Thoracic aorta (tissue), 2 donors: ENCODE measurements around the gene SMIM41. TPM values are rescaled to one million over a fixed set of nuclear protein-coding genes. Genes with fewer than 3 reads are reported as not detected.

Experiments used
- ATAC-seq: fragments of 150-250 bp; one replicate; pipeline ENCODE4 v1.8.0; 2017; ENCODE audit warnings: low read depth; ENCODE audit not compliant: insufficient number of reproducible peaks, low FRiP score
- DNase-seq: peaks from one replicate; pipeline ENCODE4 v3.0.0-alpha.2; 2020; ENCODE audit warnings: low spot score
- H3K27ac ChIP-seq, 2 donors: fragments of 200-600 bp; sonication (generic); 1 replicate in 1 of 2; 2 replicates in 1 of 2; pipeline ENCODE4 v1.5.1; 2016; ENCODE audit warnings: mild to moderate bottlenecking in 2 of 2, moderate library complexity in 2 of 2
- H3K27me3 ChIP-seq: fragments of 200-600 bp; sonication (generic); replicated peaks from 2 replicates; pipeline ENCODE4 v1.6.0; 2016; ENCODE audit warnings: mild to moderate bottlenecking; ENCODE audit not compliant: insufficient read depth
- H3K36me3 ChIP-seq: fragments of 200-600 bp; sonication (generic); one replicate; pipeline ENCODE4 v1.5.1; 2016
- H3K4me1 ChIP-seq, 2 donors: fragments of 200-600 bp; sonication (generic); 1 replicate in 1 of 2; 2 replicates in 1 of 2; pipeline versions ENCODE4 v1.5.1 to v1.6.0; 2016; ENCODE audit warnings: low read depth in 2 of 2, mild to moderate bottlenecking in 1 of 2; ENCODE audit not compliant: control insufficient read depth in 1 of 2
- H3K4me3 ChIP-seq: fragments of 200-600 bp; sonication (generic); 2 replicates; pipeline ENCODE4 v1.5.1; 2016; ENCODE audit warnings: mild to moderate bottlenecking
- H3K9me3 ChIP-seq: fragments of 200-600 bp; sonication (generic); 2 replicates; pipeline ENCODE4 v1.5.1; 2016
- total RNA-seq, 2 donors: library from RNA; depleted of rRNA; stranded (reverse); fragments of >200 nt; gene quantifications; one replicate each; pipeline versions ENCODE4 v1.1.0 to v1.2.3, GENCODE V29; 2016
- TF ChIP-seq, protein P1 (sequence below): fragments of 200-600 bp; sonication (generic); IDR thresholded peaks from one replicate; pipeline ENCODE4 v1.5.1; 2019; ENCODE audit warnings: antibody characterized with exemption

Gene SMIM41
- total RNA-seq, 2 donors from 2014 or later: 1.8 TPM; not detected in 1

DNA sequence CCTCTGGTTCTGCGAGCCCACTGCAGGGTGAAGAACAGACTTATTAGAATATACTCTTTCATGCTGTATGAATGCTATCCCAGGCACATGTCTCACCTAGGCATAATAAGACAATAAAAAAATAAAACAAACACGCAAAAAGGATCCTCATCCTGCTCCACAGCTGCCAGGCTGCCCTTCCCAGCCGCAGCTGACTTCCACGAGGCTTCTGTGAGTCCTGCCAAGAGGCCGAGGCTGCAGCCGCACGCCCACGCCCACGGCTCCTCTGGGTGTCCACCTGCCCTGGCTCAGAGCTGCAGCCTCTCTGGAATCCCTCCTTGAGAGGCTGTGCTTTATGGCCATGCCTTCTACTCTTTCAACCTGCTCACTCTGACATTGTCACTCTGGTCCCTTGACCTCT lies 6.9 kb downstream of the SMIM41 start:
- Histone ChIP-seq H3K4me1 (peaks cover 7 to 10% of the 10 kb centered on the region in 2 donors), H3K36me3 (no peaks in the 10 kb centered on the region), H3K9me3 (no peaks in the 10 kb centered on the region), H3K27me3 (no peaks in the 10 kb centered on the region), H3K27ac (no peak overlapping the region), H3K4me3 (no peak overlapping the region)
- TF ChIP-seq, protein P1, sequence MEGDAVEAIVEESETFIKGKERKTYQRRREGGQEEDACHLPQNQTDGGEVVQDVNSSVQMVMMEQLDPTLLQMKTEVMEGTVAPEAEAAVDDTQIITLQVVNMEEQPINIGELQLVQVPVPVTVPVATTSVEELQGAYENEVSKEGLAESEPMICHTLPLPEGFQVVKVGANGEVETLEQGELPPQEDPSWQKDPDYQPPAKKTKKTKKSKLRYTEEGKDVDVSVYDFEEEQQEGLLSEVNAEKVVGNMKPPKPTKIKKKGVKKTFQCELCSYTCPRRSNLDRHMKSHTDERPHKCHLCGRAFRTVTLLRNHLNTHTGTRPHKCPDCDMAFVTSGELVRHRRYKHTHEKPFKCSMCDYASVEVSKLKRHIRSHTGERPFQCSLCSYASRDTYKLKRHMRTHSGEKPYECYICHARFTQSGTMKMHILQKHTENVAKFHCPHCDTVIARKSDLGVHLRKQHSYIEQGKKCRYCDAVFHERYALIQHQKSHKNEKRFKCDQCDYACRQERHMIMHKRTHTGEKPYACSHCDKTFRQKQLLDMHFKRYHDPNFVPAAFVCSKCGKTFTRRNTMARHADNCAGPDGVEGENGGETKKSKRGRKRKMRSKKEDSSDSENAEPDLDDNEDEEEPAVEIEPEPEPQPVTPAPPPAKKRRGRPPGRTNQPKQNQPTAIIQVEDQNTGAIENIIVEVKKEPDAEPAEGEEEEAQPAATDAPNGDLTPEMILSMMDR: no peak
- DNase-seq (no peak), ATAC-seq (no peak)

DNA sequence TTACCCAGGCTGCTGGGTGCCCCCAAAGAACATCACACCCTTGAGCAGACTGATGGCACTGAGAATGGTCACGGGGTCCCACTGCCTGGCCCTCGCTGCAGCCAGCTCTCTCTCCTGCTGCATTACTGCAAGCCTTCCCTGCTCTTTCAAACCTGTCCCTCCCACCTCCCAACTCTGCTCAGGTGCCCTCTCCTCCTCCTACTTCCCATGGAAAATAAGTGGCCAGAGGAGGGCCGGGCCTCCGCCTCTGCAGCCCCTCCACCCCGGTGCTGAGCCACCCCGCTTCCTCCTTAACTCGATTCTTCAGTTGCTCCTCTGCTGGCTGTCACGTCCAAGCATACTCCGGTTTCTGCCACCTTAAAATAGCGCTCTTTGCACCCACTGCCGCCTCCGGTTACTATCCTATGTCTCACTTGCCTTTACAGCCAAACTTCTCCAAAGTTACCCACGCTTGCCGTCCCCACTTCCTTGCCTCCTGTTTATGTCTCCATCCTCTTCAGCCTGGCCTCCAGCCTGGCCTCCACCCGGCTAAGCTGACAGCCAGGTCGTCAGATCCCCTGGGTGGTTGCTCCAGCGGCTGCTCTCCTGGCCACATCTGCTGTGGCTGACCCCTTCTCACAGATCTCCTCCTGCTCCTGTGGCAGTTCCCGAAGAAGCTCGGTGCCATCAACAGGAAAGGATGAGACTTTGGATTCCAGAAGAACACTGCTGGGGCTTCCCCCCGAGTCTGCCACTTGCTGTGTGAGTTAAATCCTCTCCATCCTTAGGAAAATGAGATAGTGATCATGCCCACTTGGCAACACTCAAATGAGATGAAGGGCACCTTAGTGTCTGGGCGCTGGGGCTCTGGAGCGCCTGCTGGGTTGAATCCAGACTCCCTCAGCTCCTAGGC lies 7.7 kb downstream of the SMIM41 start:
- Histone ChIP-seq H3K27ac (no peak overlapping the region), H3K9me3 (no peaks in the 10 kb centered on the region), H3K36me3 (no peaks in the 10 kb centered on the region), H3K4me3 (no peak overlapping the region), H3K4me1 (peaks cover 0 to 1% of the 10 kb centered on the region in 2 donors), H3K27me3 (no peaks in the 10 kb centered on the region)
- TF ChIP-seq, protein P1: no peak
- DNase-seq (no peak), ATAC-seq (no peak)

DNA sequence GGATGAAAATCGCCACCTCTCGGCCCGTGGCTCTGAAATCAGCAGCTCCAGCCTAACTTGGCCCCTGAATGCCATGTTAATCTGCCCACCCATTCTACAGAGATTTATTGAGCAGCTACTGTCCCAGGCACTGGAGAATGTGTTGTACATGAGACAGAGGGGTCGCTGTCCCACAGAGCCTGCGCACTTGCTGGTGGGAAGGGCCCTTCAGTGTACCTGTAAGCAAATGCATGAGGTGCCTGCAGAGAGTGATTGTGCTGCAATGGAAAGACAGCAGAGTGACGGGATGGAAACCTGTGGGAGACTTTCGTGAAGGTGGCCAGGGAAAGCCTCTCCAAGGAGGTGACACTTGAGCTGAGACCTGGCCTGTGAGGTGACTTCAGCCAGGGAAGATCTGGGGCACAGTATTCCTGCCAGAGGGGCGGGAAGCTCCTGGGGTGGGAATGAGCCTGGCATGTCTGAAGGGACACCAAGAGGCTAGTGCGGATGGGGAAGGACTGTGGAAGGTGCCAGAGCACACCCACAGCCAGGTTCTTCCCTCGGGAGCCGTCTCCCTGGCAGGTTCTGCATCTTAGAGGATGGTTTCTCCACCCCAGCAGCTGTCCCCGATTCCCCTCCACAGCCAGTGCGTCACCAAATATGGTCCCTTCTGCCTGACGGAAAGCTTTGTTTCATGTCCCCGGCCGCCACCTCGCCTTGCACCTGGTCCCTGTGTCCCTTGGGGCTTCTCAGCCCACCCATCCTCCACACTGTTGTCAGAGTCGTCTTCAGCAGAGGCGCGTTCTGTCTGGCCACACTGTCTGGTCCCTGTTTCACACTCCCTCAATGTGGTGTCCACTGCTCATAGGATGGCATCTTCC lies 8.7 kb downstream of the SMIM41 start:
- Histone ChIP-seq H3K36me3 (no peaks in the 10 kb centered on the region), H3K9me3 (no peaks in the 10 kb centered on the region), H3K4me3 (no peak overlapping the region), H3K27me3 (no peaks in the 10 kb centered on the region), H3K27ac (no peak overlapping the region), H3K4me1 (no peaks in the 10 kb centered on the region)
- ATAC-seq (no peak), DNase-seq (no peak)
- TF ChIP-seq, protein P1: no peak

DNA sequence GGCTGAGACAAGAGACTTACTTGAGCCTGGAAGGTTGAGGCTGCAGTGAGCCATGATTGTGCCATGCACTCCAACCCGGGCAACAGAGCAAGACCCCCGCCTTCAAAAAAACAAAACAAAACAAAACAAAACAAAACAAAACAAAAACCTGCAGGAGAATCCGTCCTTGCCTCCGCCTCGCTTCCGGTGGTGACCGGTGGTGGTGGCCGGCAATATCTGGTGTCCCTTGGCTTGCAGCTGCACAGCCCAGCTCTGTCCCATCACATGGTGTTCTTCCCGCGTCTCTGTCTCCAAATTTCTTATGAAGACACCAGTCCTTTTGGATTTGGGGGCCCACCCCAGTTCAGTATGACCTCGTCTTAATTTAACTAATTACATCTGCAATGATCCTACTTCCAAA lies 10.0 kb downstream of the SMIM41 start:
- Histone ChIP-seq H3K27ac (no peak overlapping the region), H3K9me3 (no peaks in the 10 kb centered on the region), H3K27me3 (no peaks in the 10 kb centered on the region), H3K4me1 (no peaks in the 10 kb centered on the region), H3K4me3 (no peak overlapping the region), H3K36me3 (no peaks in the 10 kb centered on the region)
- ATAC-seq: no peak
- TF ChIP-seq, protein P1: no peak
- no peak for DNase-seq

DNA sequence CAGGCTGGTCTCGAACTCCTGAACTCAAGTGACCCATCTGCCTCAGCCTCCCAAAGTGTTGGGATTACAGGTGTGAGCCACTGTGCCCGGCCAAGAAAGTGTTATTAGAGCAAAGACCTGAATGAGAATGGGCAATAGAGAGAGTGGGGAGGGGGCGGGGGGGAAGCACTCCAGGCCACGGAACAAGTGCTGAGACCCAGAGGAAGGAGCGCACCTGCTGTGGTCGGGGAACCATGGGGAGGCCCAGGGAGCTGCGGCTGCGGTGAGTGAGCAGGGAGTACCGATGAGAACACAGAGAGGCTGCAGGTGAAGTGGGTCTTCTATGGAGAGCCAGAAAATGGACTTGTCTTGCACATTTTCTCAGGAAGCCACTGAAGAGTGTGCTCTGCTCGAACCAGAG lies 10.8 kb downstream of the SMIM41 start:
- H3K36me3 ChIP-seq: no peaks in the 10 kb centered on the region
- ATAC-seq (no peak), DNase-seq (no peak)
- H3K4me3 ChIP-seq: no peak overlapping the region
- H3K27ac ChIP-seq: no peak overlapping the region
- H3K9me3 ChIP-seq: no peaks in the 10 kb centered on the region
- H3K4me1 ChIP-seq: no peaks in the 10 kb centered on the region
- no peaks in the 10 kb centered on the region for H3K27me3 ChIP-seq
- TF ChIP-seq, protein P1: no peak
